ENCODE data around the gene SRRD. TPM values are rescaled to one million over a fixed set of nuclear protein-coding genes. Genes with fewer than 3 reads are reported as not detected.

The SRRD gene
- total RNA-seq, 1 donor from 2014 or later: 23.5 TPM

DNA sequence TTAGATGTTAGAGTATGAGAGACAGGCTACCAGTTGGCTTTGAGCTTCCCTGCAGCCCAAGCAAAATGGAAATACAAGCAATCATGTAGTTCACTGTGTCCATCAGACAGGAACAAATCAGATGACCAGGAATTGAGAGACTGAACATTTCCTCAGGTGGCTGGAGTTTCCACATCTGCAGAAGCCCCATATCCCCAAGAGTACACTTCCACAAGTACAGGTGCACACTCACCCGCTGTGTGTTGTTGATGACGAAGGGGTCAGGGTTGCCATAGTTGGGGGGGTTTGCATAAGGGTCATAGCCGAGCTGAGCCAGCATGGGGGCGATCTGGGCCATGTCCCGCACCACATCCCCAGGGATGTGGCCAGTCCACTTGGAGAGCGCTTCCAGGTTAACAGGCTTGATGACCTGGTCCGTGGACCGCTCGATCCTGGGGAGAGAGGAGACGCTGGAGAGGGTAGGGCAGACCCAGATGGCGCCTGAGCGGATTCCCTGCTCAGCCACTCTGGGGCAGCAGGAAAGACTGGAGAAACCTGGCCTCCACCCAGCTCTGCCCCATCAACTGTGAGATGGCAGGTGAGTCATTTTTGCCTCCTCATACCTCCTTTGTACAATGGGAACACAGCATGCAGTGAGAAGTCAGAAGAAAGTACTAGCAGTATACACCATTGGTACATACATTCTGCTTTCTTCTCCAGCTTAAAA lies 52.5 kb downstream of the SRRD start:
- DNase-seq (no peak), ATAC-seq (no peak)
- intact Hi-C loops (cut with micrococcal nuclease): no loop called here

DNA sequence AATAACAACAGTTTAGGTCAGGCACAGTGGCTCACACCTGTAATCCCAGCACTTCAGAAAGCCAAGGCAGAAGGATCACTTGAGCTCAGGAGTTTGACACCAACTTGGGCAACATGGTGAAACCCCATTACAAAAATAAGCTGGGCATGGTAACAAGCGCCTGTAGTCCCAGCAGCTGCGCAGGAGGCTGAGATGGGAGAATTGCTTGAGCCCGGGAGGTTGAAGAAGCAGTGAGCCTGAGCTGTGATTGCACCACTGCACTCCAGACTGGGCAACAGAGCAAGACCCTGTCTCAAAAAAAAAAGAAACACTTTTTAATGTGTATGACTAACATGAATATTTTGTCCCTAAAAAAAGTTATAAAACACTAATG lies 53.1 kb downstream of the SRRD start:
- DNase-seq (no peak), ATAC-seq (no peak)
- intact Hi-C loops (cut with micrococcal nuclease): no loop called here

DNA sequence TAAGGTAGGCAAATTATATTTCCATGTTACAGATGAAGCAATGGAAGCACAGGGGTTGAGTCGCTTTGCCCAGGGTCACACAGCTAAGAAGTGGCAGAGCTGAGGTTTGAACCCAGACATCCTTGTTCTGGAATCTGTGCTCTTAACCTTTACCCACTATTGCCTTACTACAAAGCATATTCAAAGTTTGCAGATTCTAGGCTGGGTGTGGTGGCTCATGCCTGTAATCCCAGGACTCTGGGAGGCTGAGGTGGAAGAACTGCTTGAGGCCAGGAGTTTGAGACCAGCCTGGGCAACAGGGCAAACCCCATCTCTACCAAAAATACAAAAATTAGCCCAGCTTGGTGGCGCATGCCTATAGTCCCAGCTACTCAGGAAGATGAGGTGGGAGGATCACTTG lies 56.4 kb downstream of the SRRD start:
- intact Hi-C loops (cut with micrococcal nuclease): no loop called here
- DNase-seq (no peak), ATAC-seq (no peak)

DNA sequence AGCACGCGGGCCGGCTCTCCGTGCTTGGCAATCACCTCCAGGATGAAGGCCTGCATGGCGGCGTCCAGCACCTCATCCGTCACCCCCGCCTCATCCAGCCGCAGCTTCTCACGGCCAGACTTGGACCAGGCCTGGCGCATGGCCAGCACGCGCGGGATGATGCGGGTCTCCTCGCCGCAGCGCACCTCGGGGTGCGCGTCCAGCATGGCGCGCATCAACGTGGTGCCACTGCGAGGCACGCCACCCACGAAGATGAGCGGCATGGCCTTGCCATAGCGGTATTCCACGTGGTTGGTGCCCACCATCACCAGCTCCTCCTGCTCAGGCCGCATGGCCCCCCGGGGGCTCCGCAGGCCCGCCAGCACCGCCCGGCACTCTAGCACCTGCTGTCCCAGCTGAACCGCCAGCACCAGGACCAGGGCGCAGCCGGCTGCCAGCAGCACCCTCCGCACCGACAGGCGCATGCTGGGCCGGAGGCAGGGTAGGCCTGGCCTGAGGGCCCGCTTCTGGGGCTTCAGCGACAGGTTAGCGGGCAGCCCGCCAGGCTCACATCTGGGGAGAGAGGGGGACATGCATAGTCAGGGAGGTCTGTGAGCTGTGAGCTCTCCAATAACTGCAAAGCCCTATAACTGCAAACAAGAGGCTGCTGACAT lies 57.6 kb downstream of the SRRD start:
- DNase-seq (no peak), ATAC-seq (no peak)
- intact Hi-C loops (cut with micrococcal nuclease): no loop called here

DNA sequence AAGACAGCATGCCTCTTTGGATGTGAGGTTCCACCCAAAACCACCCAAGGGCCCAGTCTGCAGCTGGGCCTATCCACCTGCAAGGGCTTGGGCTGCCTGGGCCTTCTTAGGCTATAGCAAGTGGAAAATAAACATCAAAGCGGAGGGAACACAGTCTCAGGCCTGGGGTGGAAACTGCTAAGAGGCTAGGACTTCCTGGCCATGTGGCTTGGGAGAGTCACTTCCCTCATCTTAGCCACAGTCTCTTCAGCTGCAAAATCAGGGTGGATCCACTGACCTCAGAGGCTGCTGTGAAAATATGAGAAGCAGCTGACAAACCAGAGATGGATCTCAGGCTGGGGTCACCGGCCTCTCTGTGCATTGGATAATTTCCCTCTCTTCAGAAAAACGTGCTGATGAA lies 59.2 kb downstream of the SRRD start:
- no peak for DNase-seq
- peak; percentile 20 for ATAC-seq
- intact Hi-C loops (cut with micrococcal nuclease): no loop called here

Other genes with a start within 250 kb of the SRRD start
- 0.12 TPM for gene ASPHD2, start 54.6 kb upstream of the SRRD start, total RNA-seq
- gene HPS4, start 94 bp upstream of the SRRD start, total RNA-seq: 10.0 TPM
- 22.3 TPM for gene TFIP11, start 28.6 kb downstream of the SRRD start, total RNA-seq
- gene TPST2, start 106.3 kb downstream of the SRRD start, total RNA-seq: 27.1 TPM
- 0.64 TPM for gene CRYBB1, start 134.2 kb downstream of the SRRD start, total RNA-seq
- gene CRYBA4, start 138.1 kb downstream of the SRRD start, total RNA-seq: not detected
- 1.9 TPM for gene MIAT, start 173.7 kb downstream of the SRRD start, total RNA-seq

Measured in left ventricle myocardium superior (tissue), 1 donor.